ENCODE data around the gene HOXB9. TPM values are rescaled to one million over a fixed set of nuclear protein-coding genes. Genes with fewer than 3 reads are reported as not detected.

The HOXB9 gene
- total and polyA plus RNA-seq, 3 experiments from 2014 or later, result 2.0 to 2.6 TPM; not detected in 1

DNA sequence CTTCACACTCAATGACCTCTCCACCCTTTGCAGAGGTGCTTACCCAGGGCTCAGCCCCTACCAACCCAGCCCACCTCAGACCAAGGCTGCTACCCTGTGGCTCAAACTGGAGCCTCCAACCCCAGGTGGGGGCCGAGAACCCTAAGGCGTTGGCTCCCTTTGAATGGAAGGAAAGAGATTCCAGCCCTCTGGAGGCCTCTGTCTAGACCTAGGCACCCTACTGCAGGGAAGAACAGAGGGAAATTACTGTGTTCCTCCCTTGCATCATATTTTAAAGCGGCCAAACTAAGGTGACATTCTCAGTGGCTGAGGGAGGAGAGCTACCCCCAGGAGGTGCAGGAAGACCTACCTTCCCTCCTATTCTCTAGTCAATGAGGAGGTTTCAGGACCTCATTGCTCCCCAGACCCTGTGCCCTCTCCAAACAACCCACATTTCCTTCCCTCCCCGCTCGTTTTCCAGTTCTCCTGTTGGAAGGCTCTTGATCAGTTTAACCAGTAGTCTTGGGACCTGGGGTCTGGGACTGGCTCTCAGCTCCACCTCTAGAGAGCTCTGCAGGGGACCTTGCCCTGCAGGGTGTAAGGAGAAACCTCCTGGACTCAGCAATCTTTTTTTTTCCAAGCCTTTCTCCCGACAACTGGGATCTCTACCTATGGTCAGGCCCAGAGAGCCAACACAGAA is 5.6 kb downstream of the HOXB9 start:
- Mint-ChIP-seq H3K27me3 (peaks cover 79 to 89% of the 10 kb centered on the region in 2 donors), H3K9me3 (peaks cover 0 to 2% (median 0%) of the 10 kb centered on the region in 5 donors), H3K27ac (peak overlapping the region in 2 of 8 donors; percentile 67 to 88), H3K4me3 (peak overlapping the region in 2 of 7 donors; percentile 13 to 52), H3K4me1 (peaks cover 22 to 32% (median 24%) of the 10 kb centered on the region in 3 donors), H3K36me3 (peaks cover 0 to 2% (median 0%) of the 10 kb centered on the region in 3 donors)
- H3K27me3 ChIP-seq (ENCODE audit: insufficient read depth, low read length, poor library complexity, severe bottlenecking), result peaks cover 87% of the 10 kb centered on the region
- H3K4me3 ChIP-seq (ENCODE audit: low read length), result no peak overlapping the region
- POLR2A ChIA-PET, result no interaction called here
- H3K9me3 ChIP-seq (ENCODE audit: low read length), result no peaks in the 10 kb centered on the region
- H3K36me3 ChIP-seq (ENCODE audit: insufficient read depth, low read length), result no peaks in the 10 kb centered on the region
- no peak for DNase-seq
- CTCF ChIA-PET, result interaction anchor here (1.0 kb wide), 1 partner anchor 285 kb away, joined by 3 read pairs; no protein-coding TSS in a partner anchor
- no peak overlapping the region for H3K27ac ChIP-seq (ENCODE audit: low read depth, low read length)
- H3K4me1 ChIP-seq (ENCODE audit: insufficient read depth, low read length), result peaks cover 27% of the 10 kb centered on the region

DNA sequence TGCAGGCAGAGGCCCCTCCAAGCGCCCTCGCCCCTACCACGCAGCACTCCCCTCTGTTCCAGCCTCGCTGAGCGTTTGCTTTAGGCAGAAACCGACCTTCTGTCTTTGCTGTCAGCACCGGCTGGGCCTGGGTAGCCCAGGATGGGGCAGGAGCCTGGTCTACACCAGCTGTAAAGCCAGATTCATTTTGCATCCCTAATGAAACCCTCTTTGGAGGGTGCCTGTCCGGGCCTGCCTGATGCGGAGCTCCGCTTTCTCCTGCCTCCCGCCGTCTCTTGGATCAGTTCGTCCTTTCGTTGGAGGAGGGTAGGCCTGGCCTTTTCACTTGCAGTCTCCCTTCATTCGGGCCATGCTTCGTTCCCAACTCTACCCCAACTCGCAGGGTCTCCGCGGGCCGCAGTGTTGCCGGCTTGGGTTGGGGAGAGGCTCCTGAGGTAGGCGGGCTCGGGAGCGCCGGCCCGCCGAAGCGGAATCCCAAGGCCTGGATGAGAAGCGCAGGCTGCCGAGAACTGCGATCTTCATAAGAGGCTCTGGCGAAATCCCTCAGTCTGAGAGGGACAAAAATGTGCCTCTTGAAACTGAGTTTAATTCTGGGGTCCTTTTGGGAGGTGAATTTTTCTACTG is 6.2 kb downstream of the HOXB9 start:
- no peak overlapping the region for H3K4me3 ChIP-seq (ENCODE audit: low read length)
- POLR2A ChIA-PET, result no interaction called here
- CTCF ChIA-PET, result interaction anchor here (1.2 to 1.4 kb wide), 4 partner anchors 28 to 358 kb away, joined by 3 to 5 read pairs (median 5); no protein-coding TSS in a partner anchor
- peak overlapping the region in 2 of 7 donors; percentile 13 to 37 for H3K4me3 Mint-ChIP-seq
- no peak overlapping the region for H3K27ac ChIP-seq (ENCODE audit: low read depth, low read length)
- peaks cover 87% of the 10 kb centered on the region for H3K27me3 ChIP-seq (ENCODE audit: insufficient read depth, low read length, poor library complexity, severe bottlenecking)
- peaks cover 25 to 35% (median 27%) of the 10 kb centered on the region in 3 donors for H3K4me1 Mint-ChIP-seq
- H3K4me1 ChIP-seq (ENCODE audit: insufficient read depth, low read length), result peaks cover 23% of the 10 kb centered on the region
- H3K9me3 ChIP-seq (ENCODE audit: low read length), result no peaks in the 10 kb centered on the region
- no peaks in the 10 kb centered on the region for H3K36me3 ChIP-seq (ENCODE audit: insufficient read depth, low read length)
- peak overlapping the region in 1 of 8 donors; percentile 92 for H3K27ac Mint-ChIP-seq
- no peak for DNase-seq
- H3K36me3 Mint-ChIP-seq, result peaks cover 0 to 2% (median 0%) of the 10 kb centered on the region in 3 donors
- peaks cover 0 to 3% (median 0%) of the 10 kb centered on the region in 5 donors for H3K9me3 Mint-ChIP-seq
- H3K27me3 Mint-ChIP-seq, result peaks cover 85 to 94% of the 10 kb centered on the region in 2 donors

DNA sequence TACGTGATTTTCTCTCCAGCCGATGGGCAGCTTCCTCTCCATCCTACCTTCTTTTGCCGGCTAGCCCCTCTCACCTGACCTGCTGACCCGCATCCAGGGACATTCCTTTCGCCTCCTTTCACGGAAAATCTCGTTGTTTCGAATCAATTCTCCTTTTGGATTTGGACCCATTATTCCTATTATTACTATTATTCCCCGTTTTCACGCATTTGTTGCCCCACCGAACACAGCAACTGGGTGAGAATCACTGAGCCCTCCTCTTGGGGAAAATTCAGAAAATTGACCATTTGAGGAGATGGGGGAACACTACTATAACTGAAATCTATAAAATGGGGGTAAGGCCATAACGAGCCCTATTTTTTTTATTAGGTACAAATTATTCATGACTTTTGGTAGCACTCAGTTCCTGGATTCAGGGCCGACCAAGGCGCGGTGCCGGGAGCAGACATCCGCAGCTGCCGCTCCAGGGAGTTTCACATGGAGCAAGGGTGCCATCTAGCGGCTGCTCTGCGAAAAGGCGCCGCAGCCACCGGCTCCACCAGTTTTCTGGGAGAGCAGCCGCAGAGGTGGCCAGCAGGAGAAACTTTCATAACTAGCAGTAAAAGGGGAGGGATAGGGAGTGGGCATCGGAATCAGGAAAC is 7.8 kb downstream of the HOXB9 start:
- peaks cover 33% of the 10 kb centered on the region for H3K4me1 ChIP-seq (ENCODE audit: insufficient read depth, low read length)
- Mint-ChIP-seq H3K4me1 (peaks cover 31 to 48% (median 43%) of the 10 kb centered on the region in 3 donors), H3K27me3 (peaks cover 87 to 95% of the 10 kb centered on the region in 2 donors), H3K4me3 (peak overlapping the region in 6 of 7 donors; percentile 20 to 67 (median 48)), H3K9me3 (peaks cover 0 to 4% (median 0%) of the 10 kb centered on the region in 5 donors), H3K27ac (peak overlapping the region in 2 of 8 donors; percentile 28 to 92), H3K36me3 (peaks cover 0 to 2% (median 0%) of the 10 kb centered on the region in 3 donors)
- no peaks in the 10 kb centered on the region for H3K36me3 ChIP-seq (ENCODE audit: insufficient read depth, low read length)
- peak; percentile 73 to 85 (median 78) for DNase-seq
- POLR2A ChIA-PET, result interaction anchor here (0.6 to 1.0 kb wide), 2 partner anchors 9 to 545 kb away, joined by 3 to 4 read pairs; no protein-coding TSS in a partner anchor
- no peaks in the 10 kb centered on the region for H3K9me3 ChIP-seq (ENCODE audit: low read length)
- no peak overlapping the region for H3K4me3 ChIP-seq (ENCODE audit: low read length)
- CTCF ChIA-PET, result interaction anchor here (0.8 to 2.2 kb wide), 22 partner anchors 7 to 593 kb away, joined by 3 to 18 read pairs (median 5); partner anchors contain the start of genes HOXB5, HOXB9 and NFE2L1
- H3K27me3 ChIP-seq (ENCODE audit: insufficient read depth, low read length, poor library complexity, severe bottlenecking), result peaks cover 86% of the 10 kb centered on the region
- no peak overlapping the region for H3K27ac ChIP-seq (ENCODE audit: low read depth, low read length)

DNA sequence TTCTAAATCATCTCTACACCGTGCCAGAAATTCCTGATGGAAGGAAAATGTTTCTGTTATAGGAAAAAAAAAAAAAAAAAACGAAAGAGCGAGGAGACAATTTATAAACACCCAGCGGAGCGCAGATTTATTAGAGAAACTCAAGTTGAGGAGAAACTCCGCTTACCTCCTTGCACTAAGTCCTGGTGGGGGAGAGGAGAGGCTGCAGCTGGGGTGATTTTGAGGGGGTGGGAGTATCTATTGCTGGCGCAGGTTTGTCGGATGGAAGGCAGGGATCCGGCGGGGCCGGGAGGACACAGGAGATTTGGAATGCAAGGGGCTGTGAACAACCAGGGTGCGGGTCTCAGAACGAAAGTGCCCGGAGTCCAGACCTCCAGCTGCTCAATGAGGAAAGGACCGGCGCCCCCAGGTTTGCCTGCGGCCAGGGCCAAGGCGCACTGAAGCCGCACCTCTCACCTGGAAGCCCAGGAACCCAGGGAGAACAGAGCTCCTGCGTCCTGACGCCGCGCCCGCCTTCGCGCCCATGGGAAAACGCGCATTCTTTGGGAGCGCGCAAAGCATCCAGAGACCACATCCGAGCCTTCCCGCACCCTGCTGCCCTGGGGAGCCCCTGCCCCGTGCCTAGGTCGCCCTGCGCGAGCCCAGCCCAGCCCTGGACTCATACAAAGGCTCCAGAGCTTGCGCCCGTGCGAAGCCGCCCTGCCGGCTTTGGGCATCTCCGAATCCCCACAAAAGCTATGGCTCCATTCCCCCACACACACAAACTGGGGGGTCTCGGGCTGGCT is 8.5 kb downstream of the HOXB9 start:
- Histone ChIP-seq H3K4me3 (ENCODE audit: low read length) (no peak overlapping the region), H3K9me3 (ENCODE audit: low read length) (no peaks in the 10 kb centered on the region), H3K27ac (ENCODE audit: low read depth, low read length) (no peak overlapping the region), H3K4me1 (ENCODE audit: insufficient read depth, low read length) (peaks cover 38% of the 10 kb centered on the region), H3K27me3 (ENCODE audit: insufficient read depth, low read length, poor library complexity, severe bottlenecking) (peaks cover 83% of the 10 kb centered on the region), H3K36me3 (ENCODE audit: insufficient read depth, low read length) (no peaks in the 10 kb centered on the region)
- H3K4me1 Mint-ChIP-seq, result peaks cover 35 to 53% (median 50%) of the 10 kb centered on the region in 3 donors
- H3K27me3 Mint-ChIP-seq, result peaks cover 85 to 92% of the 10 kb centered on the region in 2 donors
- H3K9me3 Mint-ChIP-seq, result peaks cover 0 to 3% (median 0%) of the 10 kb centered on the region in 5 donors
- peak overlapping the region in 2 of 8 donors; percentile 83 to 92 for H3K27ac Mint-ChIP-seq
- ChIA-PET CTCF (interaction anchor here (0.8 to 2.2 kb wide), 16 partner anchors 8 to 592 kb away, joined by 3 to 18 read pairs (median 5); partner anchors contain the start of genes HOXB5, HOXB9 and NFE2L1), POLR2A (interaction anchor here (0.6 kb wide), 1 partner anchor 544 kb away, joined by 4 read pairs; no protein-coding TSS in a partner anchor)
- H3K4me3 Mint-ChIP-seq, result peak overlapping the region in 2 of 7 donors; percentile 52 to 67
- no peak for DNase-seq
- H3K36me3 Mint-ChIP-seq, result peaks cover 0 to 2% (median 0%) of the 10 kb centered on the region in 3 donors

- H3K4me3 Mint-ChIP-seq, result peak overlapping the region in 2 of 7 donors; percentile 12 to 60
- CTCF ChIA-PET, result interaction anchor here (1.3 to 2.2 kb wide), 8 partner anchors 19 to 592 kb away, joined by 4 to 18 read pairs (median 7); partner anchors contain the start of gene HOXB5
- H3K9me3 Mint-ChIP-seq, result peaks cover 0 to 4% (median 0%) of the 10 kb centered on the region in 5 donors
Measured at GRCh38 chr17:48616717-48617470, 9.3 kb downstream of the HOXB9 start.

DNA sequence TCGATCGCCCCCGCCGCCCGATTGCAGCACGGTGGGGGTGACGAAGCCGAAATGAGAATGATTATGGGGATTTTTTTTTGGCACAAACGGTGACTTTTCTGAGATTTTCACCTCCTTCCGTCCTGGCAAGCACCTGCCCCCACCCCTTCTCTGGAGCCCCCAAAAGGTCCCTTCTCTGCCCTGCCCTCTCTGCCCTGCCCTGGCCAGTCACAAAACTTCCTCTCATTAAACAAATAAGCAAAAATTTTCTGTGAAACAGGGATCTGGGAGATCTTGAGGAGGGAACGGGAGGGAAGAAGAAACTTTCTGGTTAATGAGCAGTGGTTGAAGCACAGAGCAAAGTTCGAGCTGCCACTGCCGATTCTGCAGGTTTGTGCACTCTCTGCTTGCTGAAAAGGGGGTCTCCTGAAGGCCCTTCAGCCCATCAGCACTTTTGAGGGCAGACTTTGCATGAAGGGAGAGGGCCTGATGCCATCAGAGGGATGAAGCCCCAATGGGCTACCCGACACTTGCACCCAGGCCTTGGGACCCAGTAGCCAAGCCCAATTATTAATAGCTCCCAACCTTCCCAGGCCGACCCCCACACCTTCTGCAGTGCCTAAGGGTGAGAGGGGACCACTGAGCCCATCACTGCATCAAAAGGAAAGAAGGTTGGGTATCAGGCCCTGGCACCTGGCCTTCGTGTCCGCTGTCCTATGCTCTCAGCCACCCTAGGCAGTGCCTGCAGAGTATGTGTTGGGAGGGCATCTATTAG is 10.0 kb downstream of the HOXB9 start:
- Histone ChIP-seq H3K4me1 (ENCODE audit: insufficient read depth, low read length) (peaks cover 49% of the 10 kb centered on the region), H3K27me3 (ENCODE audit: insufficient read depth, low read length, poor library complexity, severe bottlenecking) (peaks cover 82% of the 10 kb centered on the region), H3K9me3 (ENCODE audit: low read length) (no peaks in the 10 kb centered on the region), H3K36me3 (ENCODE audit: insufficient read depth, low read length) (no peaks in the 10 kb centered on the region), H3K27ac (ENCODE audit: low read depth, low read length) (no peak overlapping the region), H3K4me3 (ENCODE audit: low read length) (no peak overlapping the region)
- H3K27me3 Mint-ChIP-seq, result peaks cover 85 to 88% of the 10 kb centered on the region in 2 donors
- H3K36me3 Mint-ChIP-seq, result peaks cover 0 to 2% (median 0%) of the 10 kb centered on the region in 3 donors
- peak overlapping the region in 3 of 7 donors; percentile 21 to 60 (median 45) for H3K4me3 Mint-ChIP-seq
- POLR2A ChIA-PET, result interaction anchor here (0.8 kb wide), 1 partner anchor 29 kb away, joined by 3 read pairs; no protein-coding TSS in a partner anchor
- CTCF ChIA-PET, result interaction anchor here (1.0 to 1.4 kb wide), 3 partner anchors 16 to 264 kb away, joined by 3 to 4 read pairs (median 3); no protein-coding TSS in a partner anchor
- DNase-seq, result no peak
- peaks cover 47 to 66% (median 63%) of the 10 kb centered on the region in 3 donors for H3K4me1 Mint-ChIP-seq
- H3K9me3 Mint-ChIP-seq, result peaks cover 0 to 4% (median 0%) of the 10 kb centered on the region in 5 donors
- peak overlapping the region in 3 of 8 donors; percentile 34 to 57 (median 57) for H3K27ac Mint-ChIP-seq

More at GRCh38 chr17:48616717-48617470, 9.3 kb downstream of the HOXB9 start:
- H3K9me3 ChIP-seq (ENCODE audit: low read length), result no peaks in the 10 kb centered on the region
- peaks cover 44% of the 10 kb centered on the region for H3K4me1 ChIP-seq (ENCODE audit: insufficient read depth, low read length)
- POLR2A ChIA-PET, result no interaction called here
- no peaks in the 10 kb centered on the region for H3K36me3 ChIP-seq (ENCODE audit: insufficient read depth, low read length)
- Mint-ChIP-seq H3K36me3 (peaks cover 0 to 2% (median 0%) of the 10 kb centered on the region in 3 donors), H3K27me3 (peaks cover 82 to 89% of the 10 kb centered on the region in 2 donors), H3K4me1 (peaks cover 41 to 59% (median 55%) of the 10 kb centered on the region in 3 donors), H3K27ac (peak overlapping the region in 1 of 8 donors; percentile 57)
- peaks cover 80% of the 10 kb centered on the region for H3K27me3 ChIP-seq (ENCODE audit: insufficient read depth, low read length, poor library complexity, severe bottlenecking)
- no peak overlapping the region for H3K27ac ChIP-seq (ENCODE audit: low read depth, low read length)
- DNase-seq, result no peak
- no peak overlapping the region for H3K4me3 ChIP-seq (ENCODE audit: low read length)

All from CD8-positive, alpha-beta memory T cell (primary cell).